HG02884 (cell line): ENCODE measurements around the gene DDX54.
A peak's percentile ranks its signal among the peaks of the same experiment; 100 is the strongest.

Experiments used
- ATAC-seq: cut with Tn5 transposase; IDR thresholded peaks from one replicate; pipeline ENCODE4 v1.9.1; 2021; ENCODE audit warnings: mild to moderate bottlenecking, moderate library complexity; ENCODE audit not compliant: unreplicated experiment

DDX54 gene, protein sequence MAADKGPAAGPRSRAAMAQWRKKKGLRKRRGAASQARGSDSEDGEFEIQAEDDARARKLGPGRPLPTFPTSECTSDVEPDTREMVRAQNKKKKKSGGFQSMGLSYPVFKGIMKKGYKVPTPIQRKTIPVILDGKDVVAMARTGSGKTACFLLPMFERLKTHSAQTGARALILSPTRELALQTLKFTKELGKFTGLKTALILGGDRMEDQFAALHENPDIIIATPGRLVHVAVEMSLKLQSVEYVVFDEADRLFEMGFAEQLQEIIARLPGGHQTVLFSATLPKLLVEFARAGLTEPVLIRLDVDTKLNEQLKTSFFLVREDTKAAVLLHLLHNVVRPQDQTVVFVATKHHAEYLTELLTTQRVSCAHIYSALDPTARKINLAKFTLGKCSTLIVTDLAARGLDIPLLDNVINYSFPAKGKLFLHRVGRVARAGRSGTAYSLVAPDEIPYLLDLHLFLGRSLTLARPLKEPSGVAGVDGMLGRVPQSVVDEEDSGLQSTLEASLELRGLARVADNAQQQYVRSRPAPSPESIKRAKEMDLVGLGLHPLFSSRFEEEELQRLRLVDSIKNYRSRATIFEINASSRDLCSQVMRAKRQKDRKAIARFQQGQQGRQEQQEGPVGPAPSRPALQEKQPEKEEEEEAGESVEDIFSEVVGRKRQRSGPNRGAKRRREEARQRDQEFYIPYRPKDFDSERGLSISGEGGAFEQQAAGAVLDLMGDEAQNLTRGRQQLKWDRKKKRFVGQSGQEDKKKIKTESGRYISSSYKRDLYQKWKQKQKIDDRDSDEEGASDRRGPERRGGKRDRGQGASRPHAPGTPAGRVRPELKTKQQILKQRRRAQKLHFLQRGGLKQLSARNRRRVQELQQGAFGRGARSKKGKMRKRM

DNA sequence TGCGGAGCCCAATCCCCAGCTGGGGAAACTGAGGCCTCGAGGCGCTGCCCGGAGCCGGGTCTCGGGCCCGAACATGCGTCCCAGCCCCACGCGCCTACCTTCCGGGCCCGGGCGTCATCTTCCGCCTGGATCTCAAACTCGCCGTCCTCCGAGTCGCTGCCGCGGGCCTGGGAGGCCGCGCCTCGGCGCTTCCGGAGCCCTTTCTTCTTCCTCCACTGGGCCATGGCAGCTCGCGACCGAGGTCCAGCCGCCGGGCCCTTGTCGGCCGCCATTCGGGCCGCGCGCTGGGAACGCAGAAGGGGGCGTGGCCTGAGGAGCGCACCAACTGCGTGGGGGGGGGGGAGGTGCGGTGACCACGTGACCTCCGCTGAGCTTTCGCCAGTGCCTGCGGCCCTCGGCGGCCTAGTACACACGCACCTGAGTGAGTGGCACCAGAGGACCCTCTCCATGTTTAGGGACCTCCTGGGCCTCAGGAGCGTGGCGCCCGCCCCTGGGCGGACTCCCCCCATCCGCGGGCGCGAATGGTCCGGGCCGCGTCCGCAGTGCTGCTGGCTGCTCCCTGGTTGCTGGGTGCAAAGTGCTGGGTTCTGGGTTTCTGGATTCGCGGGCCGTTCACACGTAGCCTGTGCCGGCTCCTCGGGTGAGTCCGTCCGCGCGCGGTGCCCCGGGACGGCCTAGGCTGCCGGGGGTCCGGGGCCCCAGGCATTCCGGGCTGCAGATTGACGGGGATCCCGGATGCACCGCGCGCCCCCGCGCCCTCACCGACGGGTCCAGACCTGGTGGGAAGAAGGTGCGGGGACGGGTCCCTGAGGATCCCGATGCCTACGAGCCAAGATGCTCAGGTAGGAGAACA, at the start of gene DDX54, which contains the start of gene RITA1:
Gene DDX54, minus strand, starts transcription at position 299 of the 853 bp plus-strand sequence. Its CDS starts 27 bp downstream, at position 272.
Gene RITA1, plus strand, starts transcription at position 542 of the 853 bp plus-strand sequence. CDS start 1,026 bp downstream, outside the sequence.
- ATAC-seq = peak; percentile 42

DNA sequence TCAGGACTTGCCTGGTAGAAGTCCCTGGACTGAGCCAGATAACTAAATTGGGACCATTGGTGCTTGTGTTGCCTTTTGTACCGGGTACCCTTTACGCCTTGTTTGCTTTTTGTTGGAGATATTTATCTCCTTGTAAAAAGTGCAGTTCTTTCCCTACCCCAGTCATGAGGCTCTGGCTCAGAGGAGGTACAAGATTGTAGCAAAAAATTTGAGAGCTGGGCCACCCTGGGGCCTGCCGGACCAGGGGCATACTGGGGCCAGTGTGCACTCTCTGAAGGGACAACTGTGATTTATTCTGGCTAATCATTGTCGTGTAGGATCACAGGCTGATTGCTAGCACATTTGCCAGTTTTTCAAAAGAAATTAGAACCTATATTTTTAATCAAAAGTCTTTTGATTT, 49.2 kb upstream of the DDX54 start:
- ATAC-seq = no peak

DNA sequence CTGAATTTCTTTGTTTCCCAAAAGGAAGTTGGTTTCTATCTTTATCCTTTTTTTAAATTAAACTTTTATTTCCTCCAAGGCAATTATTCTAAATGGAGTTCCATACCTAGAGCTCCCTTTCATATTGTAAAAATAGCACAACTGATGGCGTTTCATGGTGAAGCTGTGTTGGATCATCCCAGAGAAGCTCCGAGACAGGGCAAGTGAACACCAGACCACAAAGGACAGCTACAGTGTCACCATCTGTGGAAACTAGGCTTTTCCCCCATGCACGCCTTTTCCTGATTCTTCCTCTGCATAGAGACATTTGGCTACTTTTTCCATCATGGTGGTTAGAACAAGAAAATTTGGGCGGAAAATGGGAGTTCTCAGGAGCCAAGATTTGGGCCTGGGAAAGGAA, 48.7 kb upstream of the DDX54 start:
- ATAC-seq = no peak

DNA sequence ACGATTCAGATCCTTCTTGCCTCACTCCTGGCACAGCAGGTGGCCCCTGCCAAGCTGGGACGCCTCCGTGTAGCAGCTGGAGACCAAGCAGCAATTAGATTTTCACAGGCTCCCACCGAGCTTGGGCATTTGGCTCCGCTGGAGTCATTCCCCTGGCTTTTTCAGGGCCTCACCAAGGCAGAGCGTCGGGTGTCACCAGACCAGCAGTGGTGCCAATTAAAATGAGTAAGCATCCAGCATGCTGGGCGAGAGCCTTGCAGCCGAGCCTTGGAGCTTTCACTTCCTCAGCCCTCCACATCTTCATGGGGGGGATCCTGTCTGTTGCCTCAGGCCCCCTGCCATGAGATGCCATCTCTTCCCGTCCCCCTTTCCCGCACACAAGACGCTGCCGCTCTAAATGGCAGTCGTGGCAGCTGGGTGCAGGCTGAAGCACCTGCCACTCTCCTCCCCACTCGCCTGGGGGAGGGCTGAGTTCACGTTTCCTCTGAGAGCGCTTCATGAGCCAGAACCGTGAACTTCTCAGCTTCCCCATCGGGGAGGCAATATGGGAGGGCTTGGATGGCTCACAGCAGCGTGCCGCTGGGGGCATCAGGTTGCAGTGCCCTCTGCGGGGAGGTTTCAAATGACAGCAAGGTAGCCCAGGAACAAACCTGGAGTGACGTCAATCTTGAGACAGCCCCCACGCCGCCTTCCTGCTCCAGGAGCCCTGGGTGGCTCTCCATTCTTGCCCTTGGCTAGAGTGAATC, 47.7 kb upstream of the DDX54 start:
- peak; percentile 33 for ATAC-seq

DNA sequence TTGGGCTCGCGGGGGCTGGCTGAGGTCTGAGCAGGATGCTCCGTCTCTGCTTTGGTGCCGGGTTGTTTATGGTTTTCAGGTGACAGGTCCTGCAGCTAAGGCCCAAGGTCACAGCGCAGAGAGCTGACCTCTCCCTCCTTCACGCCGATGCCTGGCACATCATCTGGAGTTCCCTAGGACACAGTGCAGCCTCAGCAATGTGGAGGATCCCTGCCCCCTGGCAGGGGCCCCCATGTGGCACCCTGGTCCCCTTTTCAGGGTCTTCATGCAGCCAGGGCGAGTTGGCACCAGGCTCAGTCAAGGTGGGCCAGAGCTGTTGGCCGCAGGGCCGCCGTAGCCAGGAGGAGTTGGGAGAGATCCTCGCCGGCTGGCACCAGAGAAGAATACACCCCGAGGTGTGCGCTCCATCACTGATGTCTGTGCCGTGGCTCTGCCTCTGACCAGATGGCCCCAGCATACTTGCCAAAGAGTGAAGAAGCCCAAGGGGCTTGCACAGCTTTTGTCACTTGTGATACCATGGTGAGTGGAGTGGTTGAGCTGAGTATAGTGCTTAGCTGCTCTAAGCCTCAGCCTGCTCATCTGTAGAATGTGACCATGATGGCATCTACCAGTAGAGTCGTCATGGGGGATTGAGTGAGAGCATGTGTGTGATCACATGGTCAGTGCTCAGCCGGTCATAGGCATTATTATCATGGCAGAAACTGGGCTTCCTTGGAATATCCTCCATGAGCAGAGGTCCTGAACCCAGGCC, 47.0 kb upstream of the DDX54 start:
- no peak for ATAC-seq

DNA sequence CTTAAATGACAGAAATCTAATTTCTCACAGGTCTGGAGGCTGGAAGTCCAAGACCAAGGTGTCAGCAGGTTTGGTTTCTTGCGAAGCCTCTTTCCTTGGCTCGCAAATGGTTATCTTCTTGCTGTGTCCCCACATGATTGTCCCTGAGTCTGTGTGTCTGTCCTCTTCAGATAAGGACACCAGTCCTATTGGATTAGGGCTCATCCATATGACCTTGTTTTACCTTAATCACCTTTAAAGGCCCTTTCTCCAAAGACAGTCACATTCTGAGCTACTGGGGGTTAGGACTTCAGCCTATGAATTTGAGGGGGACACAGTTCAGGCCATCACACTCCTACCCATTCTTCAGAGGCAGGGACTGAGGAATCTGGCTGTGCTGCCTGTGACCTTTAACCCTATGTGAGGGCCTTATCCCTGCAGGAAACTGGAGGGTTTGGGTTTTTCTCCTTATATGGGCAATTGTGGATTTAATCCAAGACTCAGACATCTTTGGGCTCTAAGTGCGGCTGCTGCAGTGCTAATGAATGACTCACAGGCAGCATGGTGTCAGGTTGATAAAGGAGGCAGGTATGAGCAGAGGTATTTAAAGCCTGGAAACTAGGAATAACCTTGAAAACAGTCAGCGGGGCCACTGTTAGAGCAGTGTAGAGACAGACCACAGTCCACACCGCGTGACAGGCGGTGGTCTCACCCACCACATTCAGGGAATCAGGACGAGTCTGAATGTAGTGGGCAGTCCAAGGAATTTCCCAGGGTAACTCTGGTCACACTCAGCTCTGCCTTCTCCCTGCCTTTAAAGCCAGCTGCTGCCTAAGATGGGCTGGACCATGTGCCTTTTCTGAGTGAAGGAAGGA, 46.2 kb upstream of the DDX54 start:
- ATAC-seq = no peak

DNA sequence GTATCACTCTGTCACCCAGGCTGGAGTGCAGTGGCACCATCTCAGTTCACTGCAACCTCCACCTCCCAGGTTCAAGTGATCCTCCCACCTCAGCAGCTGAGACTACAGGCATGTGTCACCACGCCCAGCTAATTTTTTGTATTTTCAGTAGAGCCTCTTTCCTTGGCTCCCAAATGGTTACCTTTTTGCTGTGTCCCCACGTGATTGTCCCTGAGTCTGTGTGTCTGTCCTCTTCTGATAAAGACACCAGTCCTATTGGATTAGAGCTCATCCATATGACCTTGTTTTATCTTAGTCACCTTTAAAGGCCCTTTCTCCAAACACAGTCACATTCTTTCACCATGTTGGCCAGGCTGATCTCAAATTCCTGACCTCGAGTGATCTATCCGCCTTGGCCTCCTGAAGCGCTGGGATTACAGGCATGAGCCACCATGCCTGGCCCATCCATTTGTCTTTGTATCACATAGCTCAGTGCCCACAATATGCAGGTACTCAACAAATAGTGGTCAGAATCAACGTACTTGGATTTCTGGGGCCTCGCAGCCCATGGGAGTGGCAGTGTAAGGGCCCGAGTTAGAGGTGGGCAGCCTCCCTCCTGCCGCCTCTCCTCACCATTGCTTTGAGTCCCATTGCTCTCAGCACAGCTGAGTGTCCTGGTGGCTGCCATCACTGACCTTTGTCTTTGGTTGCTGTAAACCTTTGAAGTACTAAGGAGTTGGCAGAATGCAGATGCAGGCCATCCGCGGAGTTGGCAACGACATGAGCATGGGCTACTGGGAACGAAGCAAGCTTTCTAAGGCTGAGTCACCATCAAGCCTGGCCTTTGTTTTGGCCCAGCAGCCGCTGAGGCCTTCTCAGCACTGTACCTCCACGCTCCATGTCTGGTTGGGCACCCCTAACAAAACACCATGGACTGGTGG, 45.3 kb upstream of the DDX54 start:
- peak; percentile 18 for ATAC-seq

DNA sequence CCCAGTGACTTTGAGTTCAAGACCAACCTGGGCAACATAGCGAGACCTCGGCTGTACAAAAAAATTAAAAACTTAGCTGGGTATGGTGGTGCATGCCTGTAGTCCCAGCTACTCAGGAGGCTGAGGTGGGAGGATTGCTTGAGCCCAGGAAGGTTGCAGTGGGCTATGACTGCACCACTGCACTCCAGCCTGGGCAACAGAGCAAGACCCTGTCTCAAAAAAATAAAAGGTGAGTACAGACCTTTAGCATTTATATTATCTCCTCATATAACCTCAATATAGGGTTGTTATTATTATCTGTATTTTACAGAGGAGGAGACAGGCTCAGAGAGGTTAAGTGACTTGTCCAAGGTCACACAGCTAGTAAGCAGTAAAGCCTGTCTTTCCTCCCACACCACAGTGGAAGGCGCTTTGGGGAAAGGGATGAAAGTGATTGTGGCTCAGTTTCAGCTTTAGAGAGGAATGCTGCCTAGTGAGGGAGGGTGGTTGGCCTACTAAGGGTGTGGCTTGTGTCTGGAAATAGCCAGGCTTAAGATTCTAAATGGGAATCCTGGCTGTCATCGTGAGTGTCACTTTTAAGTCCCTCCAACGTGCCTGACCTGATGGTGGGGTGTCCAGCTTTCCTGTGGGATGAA, 43.2 kb upstream of the DDX54 start:
- no peak for ATAC-seq

DNA sequence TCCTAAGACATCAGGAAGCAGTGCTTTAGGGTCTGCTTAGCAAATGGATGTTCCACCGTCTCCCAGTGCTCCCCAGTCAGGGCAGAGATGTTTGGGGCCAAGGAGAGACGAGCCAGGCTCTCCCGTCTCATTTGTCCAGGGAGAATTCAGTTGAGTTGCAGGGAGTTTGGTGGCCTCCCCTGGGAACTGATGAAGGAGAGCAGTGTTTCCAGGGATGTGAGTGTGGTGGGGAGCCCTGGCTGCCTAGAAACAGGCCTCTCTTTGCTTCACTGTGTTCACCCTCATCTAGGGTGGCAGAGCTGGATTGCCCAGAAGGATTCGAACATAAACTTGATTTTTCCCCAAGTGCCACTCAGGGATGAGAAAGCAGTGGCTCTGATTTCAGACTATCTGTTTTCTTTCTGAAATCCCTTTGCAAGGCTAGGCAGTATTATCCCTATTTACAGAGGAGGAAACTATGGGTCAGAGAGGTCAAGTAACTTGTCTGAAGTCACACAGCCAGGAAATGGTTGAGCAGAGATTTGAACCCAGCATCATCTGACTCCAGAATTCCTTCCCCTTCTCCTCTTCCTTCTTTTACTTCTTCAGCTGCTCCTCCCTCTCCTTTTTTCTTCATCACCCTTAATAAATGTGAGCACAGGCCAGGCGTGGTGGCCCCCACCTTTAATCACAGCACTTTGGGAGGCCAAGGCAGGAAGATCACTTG, 42.6 kb upstream of the DDX54 start:
- no peak for ATAC-seq

DNA sequence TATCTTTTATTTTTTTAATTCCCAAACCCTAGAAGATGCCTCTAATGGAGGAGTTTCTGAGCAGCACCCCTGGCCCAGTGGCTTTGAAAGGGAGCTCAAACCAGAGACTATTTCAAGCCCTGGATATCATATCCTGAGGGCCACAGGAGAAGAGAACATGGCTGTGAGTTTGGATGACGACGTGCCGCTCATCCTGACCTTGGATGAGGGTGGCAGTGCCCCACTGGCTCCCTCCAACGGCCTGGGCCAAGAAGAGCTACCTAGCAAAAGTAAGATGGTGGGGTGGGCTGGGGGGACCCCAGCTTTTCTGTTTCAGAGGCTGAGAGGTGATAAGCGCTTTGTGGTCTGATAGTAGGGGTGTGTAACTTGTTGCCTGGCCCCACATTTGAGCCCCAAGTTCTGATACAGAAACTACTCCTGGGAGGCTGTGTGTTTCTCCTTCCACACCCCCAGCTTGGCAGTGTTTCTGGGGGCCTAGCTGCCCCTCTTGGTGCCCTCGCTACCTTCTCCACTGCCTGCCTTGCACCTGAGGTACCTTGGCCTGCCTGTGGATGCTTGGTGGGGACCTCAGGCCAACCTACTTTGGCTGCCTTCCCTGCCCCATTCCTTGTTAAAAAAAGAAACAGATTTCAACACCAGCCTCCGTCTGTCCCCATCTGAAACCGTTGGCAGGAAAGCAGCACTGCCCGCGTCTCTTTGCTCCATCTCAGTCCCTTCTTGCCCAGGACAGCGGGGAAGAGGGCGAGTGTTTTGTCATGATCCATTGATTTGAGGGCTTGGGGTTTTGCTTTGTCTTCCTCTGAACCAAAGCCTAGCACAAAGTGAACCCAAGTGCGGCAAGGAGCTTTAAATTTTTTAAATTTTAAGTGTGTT, 41.7 kb upstream of the DDX54 start:
- no peak for ATAC-seq

DNA sequence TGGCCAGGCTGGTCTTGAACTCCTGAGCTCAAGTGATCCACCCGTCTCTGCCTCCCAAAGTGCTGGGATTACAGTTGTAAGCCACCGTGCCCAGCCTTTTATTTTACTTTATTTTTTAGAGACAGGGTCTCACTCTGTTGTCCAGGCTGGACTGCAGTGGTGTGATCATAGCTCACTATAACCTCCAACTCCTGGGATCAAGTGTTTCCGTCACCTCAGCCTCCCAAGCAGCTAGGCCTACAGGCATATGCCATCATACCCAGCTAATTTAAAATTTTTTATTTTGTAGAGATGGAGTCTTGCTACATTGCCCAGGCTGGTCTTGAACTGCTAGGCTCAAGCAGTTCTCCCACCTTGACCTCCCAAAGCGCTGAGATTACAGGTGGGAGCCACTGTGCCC, 39.7 kb upstream of the DDX54 start:
- no peak for ATAC-seq

DNA sequence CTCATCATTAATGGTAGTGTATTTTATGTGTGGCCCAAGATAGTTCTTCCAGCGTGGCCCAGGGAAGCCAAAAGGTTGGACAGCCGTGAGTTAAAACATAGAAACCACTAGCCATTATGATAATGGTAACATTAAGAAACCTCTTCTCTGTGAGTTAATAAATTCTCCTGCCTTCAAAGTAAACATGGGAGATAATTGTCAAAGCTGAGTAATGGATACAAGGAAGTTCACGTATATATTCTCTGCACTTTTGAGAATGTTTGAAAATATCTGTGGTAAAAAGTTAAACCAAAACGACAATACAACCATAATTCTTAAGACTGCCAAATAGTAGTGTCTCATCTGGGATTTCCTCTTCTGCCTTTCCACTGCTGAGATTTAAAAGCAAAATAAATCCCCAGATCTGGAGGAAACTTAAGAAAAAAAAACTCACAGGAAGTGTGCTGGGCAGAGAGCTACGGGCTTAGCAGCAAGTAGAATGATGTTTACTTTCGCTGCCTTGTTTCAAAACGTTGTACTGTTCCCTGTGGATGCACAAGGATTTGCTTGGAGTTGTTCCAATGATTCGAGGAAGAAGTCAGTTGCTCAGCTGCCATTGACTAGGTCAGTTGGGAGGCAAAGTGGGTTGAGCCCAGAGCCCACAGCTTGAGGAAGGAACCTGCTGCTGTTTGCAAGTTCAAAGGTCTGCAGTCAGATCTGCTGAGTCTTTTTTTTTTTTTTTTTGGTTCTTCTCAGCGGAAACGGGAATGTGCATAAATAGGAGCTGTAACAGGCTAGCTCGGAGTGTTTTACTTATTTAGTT, 37.7 kb upstream of the DDX54 start:
- no peak for ATAC-seq

DNA sequence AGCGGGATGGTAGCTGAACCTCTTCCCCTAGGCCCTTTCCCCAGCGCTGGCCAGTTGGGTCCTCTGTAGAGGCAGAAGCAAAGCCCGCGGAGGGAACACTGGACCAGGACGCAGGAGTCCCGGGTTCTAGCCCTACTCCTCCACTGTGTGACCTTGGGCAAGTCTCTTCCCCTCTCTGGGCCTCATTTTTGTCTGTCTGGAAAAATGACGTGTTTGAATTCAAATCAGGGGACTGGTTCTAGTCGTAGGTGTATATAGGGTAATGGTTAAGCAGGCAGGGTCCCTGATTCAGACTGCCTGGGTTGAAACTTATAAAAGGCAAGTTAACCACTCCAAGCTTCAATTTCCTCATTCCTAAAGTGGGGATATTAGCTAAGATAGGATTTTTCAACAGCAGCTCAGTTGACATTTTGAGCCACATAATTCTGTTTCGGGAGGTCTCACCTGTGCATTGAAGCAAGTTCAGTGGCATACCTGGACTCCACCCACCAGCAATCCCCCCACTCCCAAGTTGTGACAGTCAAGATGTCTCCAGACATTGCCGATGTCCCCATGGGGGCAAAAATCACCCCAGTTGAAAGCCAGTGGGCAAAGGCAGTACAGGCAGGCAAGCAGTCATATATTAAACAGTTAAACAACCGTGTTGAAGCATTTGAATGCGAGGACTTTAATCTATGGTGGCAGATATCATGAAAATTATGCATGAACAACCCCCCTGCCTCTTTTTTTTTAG, 36.9 kb upstream of the DDX54 start:
- no peak for ATAC-seq
